ENCODE measurements around the gene NFYC. TPM values are rescaled to one million over a fixed set of nuclear protein-coding genes. Genes with fewer than 3 reads are reported as not detected.

NFYC gene
- total RNA-seq, 1 experiment from 2014 or later, result 63.3 TPM

DNA sequence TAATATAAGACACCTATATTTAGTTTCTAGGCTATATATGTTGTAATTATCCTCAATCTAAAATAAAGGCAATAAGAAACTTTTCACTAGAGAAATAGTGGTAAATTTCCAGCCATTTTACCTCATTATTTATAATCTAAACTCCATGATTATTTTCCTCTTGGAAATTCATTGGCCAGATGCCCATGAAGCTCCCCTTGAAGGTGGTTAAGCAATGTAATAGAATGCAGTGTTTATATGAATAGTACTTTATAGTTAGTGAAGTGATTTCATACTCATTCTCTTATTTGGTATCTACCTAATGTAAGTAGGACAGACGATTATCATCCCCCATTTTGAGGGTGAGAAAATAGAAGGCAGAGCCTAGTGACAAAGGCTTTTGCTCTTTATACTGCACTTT is 26.5 kb downstream of the NFYC start:
- Histone ChIP-seq H3K27me3 (ENCODE audit: insufficient read depth, low read length) (no peaks in the 10 kb centered on the region), H2AFZ (ENCODE audit: low read depth, low read length, poor library complexity, severe bottlenecking) (no peak overlapping the region), H4K20me1 (ENCODE audit: insufficient read depth) (peaks cover 4% of the 10 kb centered on the region; the same call in 1 of the 2 replicates), H3K9me2 (ENCODE audit: insufficient read depth) (no peaks in the 10 kb centered on the region), H3K79me2 (ENCODE audit: insufficient read depth, low read length) (peaks cover 87% of the 10 kb centered on the region), H3K4me3 (replicated peaks in 1 of 2; ENCODE audit: low read depth in 1 of 2, low read length in 2 of 2) (no peak overlapping the region), H3K36me3 (ENCODE audit: control insufficient read depth in 1 of 2, insufficient read depth in 2 of 2, low read length in 2 of 2) (no peaks in the 10 kb centered on the region), H3K4me1 (ENCODE audit: control insufficient read depth in 1 of 2, insufficient read depth in 2 of 2, low read length in 2 of 2) (peaks cover 3% of the 10 kb centered on the region in 2 experiments; a peak in 2 of 4 replicates), H3K9me3 (ENCODE audit: control insufficient read depth in 1 of 2, insufficient read depth in 1 of 2, low read depth in 1 of 2, low read length in 2 of 2) (no peaks in the 10 kb centered on the region), H3K9ac (ENCODE audit: low read length) (no peak overlapping the region), H3K27ac (ENCODE audit: low read depth, low read length) (no peak overlapping the region), H3K4me2 (ENCODE audit: low read length) (no peak overlapping the region)
- ChIA-PET POLR2A (no interaction called here), RAD21 (ENCODE audit: low non-redundant PET in 1 of 2, low total read pairs in 2 of 2, uncharacterized antibody in 2 of 2, unreplicated experiment in 2 of 2) (no interaction called here), CTCF (no interaction called here)
- no peak for ATAC-seq
- no peak for DNase-seq (ENCODE audit: low read depth, low spot score)
- intact Hi-C loops (cut with micrococcal nuclease), result no loop called here
- BruUV-seq (replicated peaks), result no TSS peak
- TF ChIP-seq JUND (IDR thresholded peaks at IDR 0.05) (no peak), ELF1 (IDR thresholded peaks at IDR 0.05; ENCODE audit: borderline replicate concordance, low read depth) (no peak), ZFX (IDR thresholded peaks at IDR 0.05) (no peak), EZH2 (IDR thresholded peaks at IDR 0.05) (no peak), SP1 (IDR thresholded peaks at IDR 0.05; ENCODE audit: low read depth) (no peak), CEBPB (IDR thresholded peaks at IDR 0.05; ENCODE audit: low read depth) (no peak), CBX3 (IDR thresholded peaks at IDR 0.05; ENCODE audit: low read depth) (no peak), SIN3A (IDR thresholded peaks at IDR 0.05; ENCODE audit: low read depth) (no peak), FOSL1 (IDR thresholded peaks at IDR 0.05; ENCODE audit: low read depth) (no peak)
- TF ChIP-seq, protein P1, sequence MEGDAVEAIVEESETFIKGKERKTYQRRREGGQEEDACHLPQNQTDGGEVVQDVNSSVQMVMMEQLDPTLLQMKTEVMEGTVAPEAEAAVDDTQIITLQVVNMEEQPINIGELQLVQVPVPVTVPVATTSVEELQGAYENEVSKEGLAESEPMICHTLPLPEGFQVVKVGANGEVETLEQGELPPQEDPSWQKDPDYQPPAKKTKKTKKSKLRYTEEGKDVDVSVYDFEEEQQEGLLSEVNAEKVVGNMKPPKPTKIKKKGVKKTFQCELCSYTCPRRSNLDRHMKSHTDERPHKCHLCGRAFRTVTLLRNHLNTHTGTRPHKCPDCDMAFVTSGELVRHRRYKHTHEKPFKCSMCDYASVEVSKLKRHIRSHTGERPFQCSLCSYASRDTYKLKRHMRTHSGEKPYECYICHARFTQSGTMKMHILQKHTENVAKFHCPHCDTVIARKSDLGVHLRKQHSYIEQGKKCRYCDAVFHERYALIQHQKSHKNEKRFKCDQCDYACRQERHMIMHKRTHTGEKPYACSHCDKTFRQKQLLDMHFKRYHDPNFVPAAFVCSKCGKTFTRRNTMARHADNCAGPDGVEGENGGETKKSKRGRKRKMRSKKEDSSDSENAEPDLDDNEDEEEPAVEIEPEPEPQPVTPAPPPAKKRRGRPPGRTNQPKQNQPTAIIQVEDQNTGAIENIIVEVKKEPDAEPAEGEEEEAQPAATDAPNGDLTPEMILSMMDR (IDR thresholded peaks at IDR 0.05 in 2 of 3, conservative IDR thresholded peaks at IDR 0.05 in 1 of 3; ENCODE audit: borderline replicate concordance in 1 of 3, insufficient read depth in 1 of 3, low read depth in 2 of 3, low read length in 2 of 3), result no peak
- TF ChIP-seq, protein P2, sequence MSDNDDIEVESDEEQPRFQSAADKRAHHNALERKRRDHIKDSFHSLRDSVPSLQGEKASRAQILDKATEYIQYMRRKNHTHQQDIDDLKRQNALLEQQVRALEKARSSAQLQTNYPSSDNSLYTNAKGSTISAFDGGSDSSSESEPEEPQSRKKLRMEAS (IDR thresholded peaks at IDR 0.05), result no peak
